Activated CD4-positive, alpha-beta memory T cell treated with anti-CD3 and anti-CD28 coated beads for 36 hours (primary cell): ENCODE data around the gene DDX20. TPM values are rescaled to one million over a fixed set of nuclear protein-coding genes. Genes with fewer than 3 reads are reported as not detected.

Experiments
- CTCF ChIA-PET: fragments of 350-600 bp; sonication (Branson Sonifier 250); formaldehyde crosslinking; loops from one replicate; lab custom pipeline; 2021; ENCODE audit warnings: antibody characterized with exemption, inconsistent platforms; lab: Charles Lee
- POLR2A ChIA-PET: fragments of 350-600 bp; sonication (Branson Sonifier 250); formaldehyde crosslinking; loops from one replicate; lab custom pipeline; 2021; ENCODE audit warnings: antibody characterized with exemption; lab: Charles Lee
- DNase-seq: peaks from one replicate; pipeline ENCODE4 v3.0.0-alpha.2; 2020
- H3K27ac Mint-ChIP-seq: one replicate; pipeline ENCODE4 v1.8.0; 2021; ENCODE audit warnings: mixed read lengths
- H3K27me3 Mint-ChIP-seq: one replicate; pipeline ENCODE4 v1.8.0; 2021; ENCODE audit warnings: mixed read lengths
- H3K36me3 Mint-ChIP-seq: one replicate; pipeline ENCODE4 v1.8.0; 2021; ENCODE audit warnings: mixed read lengths
- H3K4me1 Mint-ChIP-seq: one replicate; pipeline ENCODE4 v1.8.0; 2021; ENCODE audit warnings: low read depth, mixed read lengths
- H3K4me3 Mint-ChIP-seq: one replicate; pipeline ENCODE4 v1.8.0; 2021; ENCODE audit warnings: mild to moderate bottlenecking, mixed read lengths
- H3K9me3 Mint-ChIP-seq: one replicate; pipeline ENCODE4 v1.8.0; 2021; ENCODE audit warnings: mixed read lengths
- intact Hi-C: fragments of 100-400 bp; cut with micrococcal nuclease; formaldehyde crosslinking; loops from one replicate; pipeline ENCODE4 v1.15.1; 2023
- total RNA-seq, 2 experiments: library from RNA; stranded (reverse); gene quantifications; one replicate each; pipeline ENCODE4 v1.2.3, GENCODE V29; 2021

The DDX20 gene, protein sequence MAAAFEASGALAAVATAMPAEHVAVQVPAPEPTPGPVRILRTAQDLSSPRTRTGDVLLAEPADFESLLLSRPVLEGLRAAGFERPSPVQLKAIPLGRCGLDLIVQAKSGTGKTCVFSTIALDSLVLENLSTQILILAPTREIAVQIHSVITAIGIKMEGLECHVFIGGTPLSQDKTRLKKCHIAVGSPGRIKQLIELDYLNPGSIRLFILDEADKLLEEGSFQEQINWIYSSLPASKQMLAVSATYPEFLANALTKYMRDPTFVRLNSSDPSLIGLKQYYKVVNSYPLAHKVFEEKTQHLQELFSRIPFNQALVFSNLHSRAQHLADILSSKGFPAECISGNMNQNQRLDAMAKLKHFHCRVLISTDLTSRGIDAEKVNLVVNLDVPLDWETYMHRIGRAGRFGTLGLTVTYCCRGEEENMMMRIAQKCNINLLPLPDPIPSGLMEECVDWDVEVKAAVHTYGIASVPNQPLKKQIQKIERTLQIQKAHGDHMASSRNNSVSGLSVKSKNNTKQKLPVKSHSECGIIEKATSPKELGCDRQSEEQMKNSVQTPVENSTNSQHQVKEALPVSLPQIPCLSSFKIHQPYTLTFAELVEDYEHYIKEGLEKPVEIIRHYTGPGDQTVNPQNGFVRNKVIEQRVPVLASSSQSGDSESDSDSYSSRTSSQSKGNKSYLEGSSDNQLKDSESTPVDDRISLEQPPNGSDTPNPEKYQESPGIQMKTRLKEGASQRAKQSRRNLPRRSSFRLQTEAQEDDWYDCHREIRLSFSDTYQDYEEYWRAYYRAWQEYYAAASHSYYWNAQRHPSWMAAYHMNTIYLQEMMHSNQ
- 10 to 100 TPM; 14.2 to 15.9 TPM for total RNA-seq

DNA sequence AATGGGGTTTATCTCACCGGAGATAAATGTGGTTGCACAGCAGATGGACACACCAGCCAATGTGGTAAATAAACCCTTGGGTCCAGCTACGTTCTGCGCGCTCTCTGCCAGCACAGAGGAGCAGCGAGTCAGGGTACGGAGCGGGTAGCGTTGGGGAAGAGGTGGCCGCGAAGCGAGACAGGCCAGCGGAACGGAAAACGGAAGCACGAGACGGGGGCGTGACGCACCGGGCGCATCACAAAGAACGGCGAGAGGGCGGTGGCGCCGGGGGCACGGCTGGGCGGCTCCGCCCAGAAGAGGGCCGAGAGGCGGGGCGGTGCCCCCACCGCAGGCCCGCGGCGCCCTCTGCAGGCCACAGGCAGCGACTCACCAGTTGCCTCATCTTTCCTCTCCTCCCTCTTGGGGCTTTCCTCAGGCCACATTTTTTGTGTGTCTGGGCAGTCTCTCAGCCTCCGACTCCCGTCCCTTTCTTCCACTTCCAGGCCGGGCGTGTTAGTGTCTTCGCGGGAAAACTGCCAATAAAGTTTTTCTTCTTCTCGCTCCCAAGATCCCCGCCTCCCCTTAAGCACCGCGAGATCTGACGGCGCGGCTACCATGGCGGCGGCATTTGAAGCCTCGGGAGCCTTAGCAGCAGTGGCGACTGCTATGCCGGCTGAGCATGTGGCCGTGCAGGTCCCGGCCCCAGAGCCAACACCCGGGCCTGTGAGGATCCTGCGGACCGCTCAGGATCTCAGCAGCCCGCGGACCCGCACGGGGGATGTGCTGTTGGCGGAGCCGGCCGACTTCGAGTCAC, at the start of gene DDX20:
Gene DDX20 (plus strand): TSS at position 571 of the 793 bp plus-strand sequence. CDS start 24 bp downstream, at position 595.
- H3K9me3 Mint-ChIP-seq, result no peaks in the 10 kb centered on the region
- no peaks in the 10 kb centered on the region for H3K27me3 Mint-ChIP-seq
- DNase-seq, result peak; percentile 96
- H3K27ac Mint-ChIP-seq, result peak within 1 kb of the TSS; percentile 97
- intact Hi-C loops, result loop anchor here (1.0 to 5.0 kb wide), 11 partner anchors 16 to 1083 kb away; partner anchors contain the start of genes ATP5PB, DENND2D, INKA2 and RAP1A
- H3K4me1 Mint-ChIP-seq, result peaks cover 35% of the 10 kb centered on the region
- peaks cover 12% of the 10 kb centered on the region for H3K36me3 Mint-ChIP-seq
- POLR2A ChIA-PET, result interaction anchor here (1.2 to 1.7 kb wide), 4 partner anchors 17 to 308 kb away, joined by 3 to 12 read pairs (median 6); partner anchors contain the start of gene INKA2
- H3K4me3 Mint-ChIP-seq, result peak within 1 kb of the TSS; percentile 84
- CTCF ChIA-PET, result interaction anchor here (0.7 to 3.9 kb wide), 23 partner anchors 9 to 317 kb away, joined by 3 to 30 read pairs (median 5); partner anchors contain the start of genes ADORA3, ATP5PB, INKA2 and RAP1A

DNA sequence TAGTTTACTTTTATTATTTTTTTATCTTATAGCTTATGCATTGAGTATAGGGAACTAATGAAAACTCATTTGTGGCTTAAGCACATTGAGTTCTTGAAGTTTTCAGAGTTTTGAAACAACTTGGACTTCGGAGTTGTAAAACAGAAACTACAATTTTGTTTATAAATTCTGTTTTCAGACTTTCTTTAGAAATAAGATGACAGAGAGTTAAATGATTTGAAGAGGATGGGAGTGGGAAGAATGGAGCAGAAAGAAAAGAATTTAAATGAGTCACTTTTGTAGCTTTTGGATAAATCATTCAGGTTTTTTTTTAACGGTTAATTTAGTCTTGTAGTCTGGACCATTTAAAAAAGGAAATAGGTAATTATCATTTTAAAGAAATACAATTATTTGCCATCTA, 48.8 kb upstream of the DDX20 start:
- intact Hi-C loops, result loop anchor here (5.0 kb wide), 1 partner anchor 35 kb away; no protein-coding TSS in a partner anchor
- Mint-ChIP-seq H3K9me3 (no peaks in the 10 kb centered on the region), H3K27me3 (no peaks in the 10 kb centered on the region), H3K36me3 (peaks cover 59% of the 10 kb centered on the region), H3K27ac (peak overlapping the region; percentile 43), H3K4me1 (peaks cover 56% of the 10 kb centered on the region), H3K4me3 (no peak overlapping the region)
- DNase-seq, result no peak
- ChIA-PET CTCF (interaction anchor here (1.1 to 2.0 kb wide), 3 partner anchors 40 to 199 kb away, joined by 3 to 9 read pairs (median 3); no protein-coding TSS in a partner anchor), POLR2A (no interaction called here)

DNA sequence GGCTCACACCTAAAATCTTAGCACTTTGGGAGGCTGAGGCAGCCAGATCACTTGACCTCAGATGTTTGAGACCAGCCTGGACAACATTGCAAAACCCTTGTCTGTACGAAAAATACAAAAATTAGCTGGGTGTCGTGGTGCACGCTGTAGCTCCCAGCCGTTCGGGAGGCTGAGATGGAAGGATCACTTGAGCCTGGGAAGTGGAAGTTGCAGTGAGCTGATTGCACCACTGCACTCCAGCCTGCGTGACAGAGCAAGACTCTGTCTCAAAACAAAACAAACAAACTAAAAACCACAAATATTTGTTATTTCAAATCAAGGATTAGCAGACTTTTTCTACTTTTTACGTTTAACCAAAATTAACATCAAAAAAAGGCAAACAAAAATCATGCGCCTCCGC, 47.8 kb upstream of the DDX20 start:
- H3K27ac Mint-ChIP-seq, result peak overlapping the region; percentile 38
- CTCF ChIA-PET, result interaction anchor here (0.7 to 2.0 kb wide), 3 partner anchors 62 to 319 kb away, joined by 3 to 9 read pairs (median 3); no protein-coding TSS in a partner anchor
- H3K4me1 Mint-ChIP-seq, result peaks cover 50% of the 10 kb centered on the region
- H3K4me3 Mint-ChIP-seq, result no peak overlapping the region
- POLR2A ChIA-PET, result no interaction called here
- no peak for DNase-seq
- intact Hi-C loops, result loop anchor here (5.0 kb wide), 1 partner anchor 36 kb away; no protein-coding TSS in a partner anchor
- H3K36me3 Mint-ChIP-seq, result peaks cover 54% of the 10 kb centered on the region
- no peaks in the 10 kb centered on the region for H3K27me3 Mint-ChIP-seq
- no peaks in the 10 kb centered on the region for H3K9me3 Mint-ChIP-seq

DNA sequence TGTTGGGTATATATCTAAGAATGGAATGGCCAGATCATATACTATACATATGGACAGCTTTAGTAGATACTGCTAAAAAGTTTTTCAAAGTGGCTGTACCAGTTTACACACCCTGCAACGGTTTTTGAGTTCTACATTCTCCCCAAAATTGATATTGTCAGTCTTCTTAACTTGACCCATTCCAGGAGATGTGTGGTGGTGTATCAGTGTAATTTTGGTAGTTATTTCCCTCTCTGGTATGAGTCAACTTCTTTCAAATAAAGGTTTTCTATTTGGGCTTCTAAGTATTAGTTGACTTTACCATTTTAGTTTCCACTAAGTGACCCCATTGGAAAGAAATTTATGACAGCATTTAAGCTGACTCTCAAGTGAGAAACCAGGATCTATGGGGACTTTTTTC, 45.7 kb upstream of the DDX20 start:
- POLR2A ChIA-PET, result no interaction called here
- no peak overlapping the region for H3K4me3 Mint-ChIP-seq

DNA sequence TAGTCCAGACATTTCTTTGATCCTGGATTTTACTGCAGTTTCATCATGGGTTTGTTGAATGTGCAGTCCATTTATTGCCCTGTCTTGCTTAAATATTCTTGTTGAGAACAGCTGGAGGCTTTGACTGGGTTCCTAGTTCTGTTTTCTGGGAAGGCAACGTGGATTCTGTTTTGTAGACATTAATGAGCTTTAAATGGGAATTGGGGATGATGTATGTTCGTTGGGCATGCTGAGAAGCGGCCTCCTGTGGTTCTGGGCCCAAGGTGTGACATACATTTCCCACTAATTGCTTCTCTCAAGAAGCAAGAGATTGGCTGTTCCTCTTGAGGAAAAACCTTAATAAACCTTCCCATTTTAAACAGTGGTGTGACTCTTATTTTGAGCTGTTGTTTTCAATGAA, 39.4 kb upstream of the DDX20 start:
- H3K9me3 Mint-ChIP-seq, result no peaks in the 10 kb centered on the region
- peaks cover 7% of the 10 kb centered on the region for H3K4me1 Mint-ChIP-seq
- H3K27me3 Mint-ChIP-seq, result no peaks in the 10 kb centered on the region
- intact Hi-C loops, result no loop called here
- H3K4me3 Mint-ChIP-seq, result no peak overlapping the region
- POLR2A ChIA-PET, result interaction anchor here (1.2 kb wide), 1 partner anchor 23 kb away, joined by 3 read pairs; the partner anchor contains the start of gene INKA2
- H3K27ac Mint-ChIP-seq, result no peak overlapping the region
- H3K36me3 Mint-ChIP-seq, result peaks cover 9% of the 10 kb centered on the region
- DNase-seq, result no peak
- CTCF ChIA-PET, result interaction anchor here (0.6 to 5.3 kb wide), 13 partner anchors 9 to 235 kb away, joined by 3 to 84 read pairs (median 17); partner anchors contain the start of gene INKA2

More for the DNA sequence above, 45.7 kb upstream of the DDX20 start:
- Mint-ChIP-seq H3K4me1 (peaks cover 47% of the 10 kb centered on the region), H3K9me3 (no peaks in the 10 kb centered on the region), H3K27ac (peak overlapping the region; percentile 36), H3K27me3 (no peaks in the 10 kb centered on the region), H3K36me3 (peaks cover 40% of the 10 kb centered on the region)
- intact Hi-C loops, result loop anchor here (5.0 kb wide), 1 partner anchor 38 kb away; no protein-coding TSS in a partner anchor
- CTCF ChIA-PET, result interaction anchor here (0.9 to 1.3 kb wide), 2 partner anchors 59 to 202 kb away, joined by 4 to 7 read pairs; no protein-coding TSS in a partner anchor
- DNase-seq, result no peak

DNA sequence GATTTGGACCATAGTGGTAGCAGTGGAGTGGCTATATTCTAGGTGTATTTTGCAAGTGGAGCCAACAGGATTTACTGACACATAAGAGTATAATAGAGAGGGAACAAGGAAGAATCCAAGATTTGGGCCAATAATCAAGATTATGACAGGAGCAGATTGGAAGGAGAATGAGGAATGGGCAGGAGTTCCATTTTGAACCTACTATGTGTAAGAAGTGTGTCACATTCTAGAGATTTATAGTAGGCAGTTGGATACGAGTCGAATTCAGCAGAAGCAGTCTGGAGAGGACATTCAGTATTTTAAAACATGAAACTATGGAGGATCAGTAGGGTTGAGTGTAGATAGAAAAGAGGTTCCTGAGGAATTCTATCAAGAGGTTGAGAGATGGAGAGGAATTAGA, 38.3 kb upstream of the DDX20 start:
- Mint-ChIP-seq H3K4me3 (no peak overlapping the region), H3K4me1 (peaks cover 5% of the 10 kb centered on the region), H3K27me3 (no peaks in the 10 kb centered on the region), H3K9me3 (no peaks in the 10 kb centered on the region), H3K27ac (peak overlapping the region; percentile 19), H3K36me3 (peaks cover 8% of the 10 kb centered on the region)
- POLR2A ChIA-PET, result interaction anchor here (0.6 kb wide), 1 partner anchor 305 kb away, joined by 3 read pairs; no protein-coding TSS in a partner anchor
- DNase-seq, result no peak
- intact Hi-C loops, result no loop called here
- CTCF ChIA-PET, result interaction anchor here (5.2 kb wide), 1 partner anchor 30 kb away, joined by 84 read pairs; no protein-coding TSS in a partner anchor

DNA sequence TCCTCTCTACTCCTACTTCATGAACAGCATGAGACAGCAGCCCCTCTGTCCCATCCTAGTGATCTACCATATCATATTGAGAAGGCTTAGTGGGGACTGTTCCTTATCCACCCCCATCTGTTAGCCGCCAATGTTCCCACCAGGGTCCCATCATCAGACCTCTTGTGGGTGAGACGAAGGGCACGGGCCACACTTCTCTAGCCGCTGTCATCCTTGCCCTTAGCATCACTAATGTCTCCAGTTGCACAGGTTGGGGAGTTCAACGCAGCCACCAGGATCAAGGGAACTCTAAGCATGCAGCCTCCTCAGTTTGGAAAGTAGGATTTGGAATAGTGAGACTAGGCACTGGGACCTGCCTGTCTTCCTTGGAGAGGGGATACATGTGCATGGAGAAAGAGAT, 36.6 kb upstream of the DDX20 start:
- CTCF ChIA-PET, result no interaction called here
- Mint-ChIP-seq H3K36me3 (peaks cover 8% of the 10 kb centered on the region), H3K4me1 (peaks cover 16% of the 10 kb centered on the region), H3K4me3 (no peak overlapping the region), H3K27me3 (no peaks in the 10 kb centered on the region), H3K9me3 (no peaks in the 10 kb centered on the region), H3K27ac (no peak overlapping the region)
- intact Hi-C loops, result no loop called here
- POLR2A ChIA-PET, result interaction anchor here (1.1 kb wide), 1 partner anchor 18 kb away, joined by 3 read pairs; no protein-coding TSS in a partner anchor
- DNase-seq, result no peak

DNA sequence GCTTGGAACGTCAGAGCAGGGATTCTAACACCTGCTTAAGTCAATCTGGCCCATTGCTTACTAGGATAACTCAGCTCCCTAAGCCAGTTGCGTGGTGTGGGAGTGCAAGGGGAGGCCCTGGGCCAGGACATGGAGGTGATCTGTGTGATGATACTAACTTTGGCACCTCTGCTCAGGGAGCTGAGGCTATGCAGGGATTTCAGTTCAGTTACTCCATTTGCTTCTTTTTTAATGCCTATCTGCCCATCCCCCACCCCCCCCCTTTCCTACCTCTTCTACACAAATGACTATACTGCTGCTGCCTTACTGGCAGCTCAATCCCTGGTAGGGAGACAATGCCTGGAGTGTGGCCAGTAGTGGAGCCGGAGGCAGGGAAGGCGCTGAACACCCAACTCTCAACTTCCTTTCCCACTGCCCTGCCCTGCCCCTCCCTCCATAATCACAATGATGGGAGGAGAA, 36.0 kb upstream of the DDX20 start:
- H3K9me3 Mint-ChIP-seq, result no peaks in the 10 kb centered on the region
- H3K36me3 Mint-ChIP-seq, result peaks cover 8% of the 10 kb centered on the region
- no peak for DNase-seq
- peaks cover 18% of the 10 kb centered on the region for H3K4me1 Mint-ChIP-seq
- ChIA-PET POLR2A (interaction anchor here (1.1 kb wide), 1 partner anchor 19 kb away, joined by 3 read pairs; no protein-coding TSS in a partner anchor), CTCF (no interaction called here)
- H3K27ac Mint-ChIP-seq, result peak overlapping the region; percentile 1
- no peaks in the 10 kb centered on the region for H3K27me3 Mint-ChIP-seq
- intact Hi-C loops, result no loop called here
- H3K4me3 Mint-ChIP-seq, result no peak overlapping the region

DNA sequence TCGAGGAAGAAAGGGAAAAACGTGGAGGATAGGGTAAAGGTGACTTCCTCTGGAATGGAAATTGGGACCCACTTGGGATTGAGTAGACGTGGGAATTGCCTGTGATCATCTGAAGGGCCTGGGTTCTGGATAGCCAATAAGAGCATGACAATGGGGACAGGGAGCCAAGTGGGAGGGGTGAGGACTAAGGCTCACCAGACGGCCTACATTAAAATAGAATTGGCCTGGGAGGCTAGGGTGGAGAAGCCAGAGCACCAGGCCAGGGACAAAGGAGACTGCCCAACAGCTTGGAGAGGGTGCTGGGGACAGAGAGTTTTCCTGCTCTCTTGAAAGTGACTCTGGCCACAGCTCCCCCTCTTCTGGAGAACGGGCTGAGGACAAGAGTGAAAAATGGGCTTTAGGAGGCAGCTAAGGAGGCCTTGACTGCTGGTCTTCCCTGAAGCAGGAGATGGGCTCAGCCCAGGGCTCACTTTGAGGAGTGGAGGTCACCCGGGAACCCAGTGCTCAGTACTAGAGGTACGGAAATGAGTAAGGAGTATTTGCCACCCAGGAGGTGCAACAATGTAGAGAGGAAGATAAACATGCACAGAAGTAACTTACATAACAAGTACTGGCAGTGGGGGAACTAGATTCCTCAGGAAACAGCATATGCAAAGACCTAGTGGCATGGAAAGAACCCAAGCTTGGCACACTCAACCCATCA, 35.3 kb upstream of the DDX20 start:
- DNase-seq, result no peak
- Mint-ChIP-seq H3K9me3 (no peaks in the 10 kb centered on the region), H3K27me3 (no peaks in the 10 kb centered on the region), H3K4me3 (no peak overlapping the region), H3K27ac (peak overlapping the region; percentile 38), H3K36me3 (peaks cover 8% of the 10 kb centered on the region), H3K4me1 (peaks cover 18% of the 10 kb centered on the region)
- ChIA-PET CTCF (interaction anchor here (0.8 to 1.0 kb wide), 2 partner anchors 10 to 36 kb away, joined by 3 read pairs; no protein-coding TSS in a partner anchor), POLR2A (no interaction called here)
- intact Hi-C loops, result no loop called here
